ENCODE data around the gene ENPP1.

- TF ChIP-seq, protein P1, sequence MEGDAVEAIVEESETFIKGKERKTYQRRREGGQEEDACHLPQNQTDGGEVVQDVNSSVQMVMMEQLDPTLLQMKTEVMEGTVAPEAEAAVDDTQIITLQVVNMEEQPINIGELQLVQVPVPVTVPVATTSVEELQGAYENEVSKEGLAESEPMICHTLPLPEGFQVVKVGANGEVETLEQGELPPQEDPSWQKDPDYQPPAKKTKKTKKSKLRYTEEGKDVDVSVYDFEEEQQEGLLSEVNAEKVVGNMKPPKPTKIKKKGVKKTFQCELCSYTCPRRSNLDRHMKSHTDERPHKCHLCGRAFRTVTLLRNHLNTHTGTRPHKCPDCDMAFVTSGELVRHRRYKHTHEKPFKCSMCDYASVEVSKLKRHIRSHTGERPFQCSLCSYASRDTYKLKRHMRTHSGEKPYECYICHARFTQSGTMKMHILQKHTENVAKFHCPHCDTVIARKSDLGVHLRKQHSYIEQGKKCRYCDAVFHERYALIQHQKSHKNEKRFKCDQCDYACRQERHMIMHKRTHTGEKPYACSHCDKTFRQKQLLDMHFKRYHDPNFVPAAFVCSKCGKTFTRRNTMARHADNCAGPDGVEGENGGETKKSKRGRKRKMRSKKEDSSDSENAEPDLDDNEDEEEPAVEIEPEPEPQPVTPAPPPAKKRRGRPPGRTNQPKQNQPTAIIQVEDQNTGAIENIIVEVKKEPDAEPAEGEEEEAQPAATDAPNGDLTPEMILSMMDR (conservative IDR thresholded peaks at IDR 0.05 in 1 of 2, IDR thresholded peaks at IDR 0.05 in 1 of 2; ENCODE audit: extremely low read depth in 1 of 2, insufficient read depth in 1 of 2, low read depth in 1 of 2, low read length in 2 of 2), result no peak
- no peak for TF ChIP-seq EZH2 (IDR thresholded peaks at IDR 0.05; ENCODE audit: borderline replicate concordance, low read length)
Measured at GRCh38 chr6:131898718-131899117, 90.9 kb downstream of the ENPP1 start.
